Measurements from ENCODE around the gene PDE5A. TPM values are rescaled to one million over a fixed set of nuclear protein-coding genes. Genes with fewer than 3 reads are reported as not detected.

The PDE5A gene
- total RNA-seq, 2 donors from 2014 or later = 12.5 to 31.9 TPM

DNA sequence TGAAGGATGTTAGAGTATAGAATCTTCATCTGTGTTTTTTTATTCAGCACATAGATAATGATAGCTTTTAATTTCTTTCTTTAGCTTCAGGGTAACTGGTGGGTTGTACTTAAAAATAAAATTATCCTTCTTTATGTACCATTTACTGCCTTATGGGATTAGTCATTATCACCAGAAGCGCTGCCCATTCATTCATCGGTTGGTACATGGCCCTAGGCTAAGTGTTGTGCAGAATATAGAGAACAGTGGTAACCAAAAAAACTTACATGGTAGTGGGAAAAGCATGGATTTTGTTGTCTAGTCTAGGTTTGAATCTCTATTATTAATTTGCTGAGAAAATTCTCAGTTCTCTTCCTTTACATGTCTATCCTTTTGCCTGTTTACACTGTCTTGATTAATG lies 43.5 kb upstream of the PDE5A start:
- DNase-seq = no peak
- WGBS, 2 donors = 92 to 93% methylated on average over 2 of the region's 2 CpGs
- Histone ChIP-seq H3K4me3 (no peak overlapping the region), H3K9me3 (no peaks in the 10 kb centered on the region), H3K4me1 (no peaks in the 10 kb centered on the region), H3K36me3 (replicated peaks in 1 of 2; ENCODE audit: insufficient read depth in 1 of 2, low read depth in 2 of 2) (no peaks in the 10 kb centered on the region), H3K27me3 (no peaks in the 10 kb centered on the region), H3K27ac (no peak overlapping the region)
- no peak for ATAC-seq
- TF ChIP-seq, protein P1, sequence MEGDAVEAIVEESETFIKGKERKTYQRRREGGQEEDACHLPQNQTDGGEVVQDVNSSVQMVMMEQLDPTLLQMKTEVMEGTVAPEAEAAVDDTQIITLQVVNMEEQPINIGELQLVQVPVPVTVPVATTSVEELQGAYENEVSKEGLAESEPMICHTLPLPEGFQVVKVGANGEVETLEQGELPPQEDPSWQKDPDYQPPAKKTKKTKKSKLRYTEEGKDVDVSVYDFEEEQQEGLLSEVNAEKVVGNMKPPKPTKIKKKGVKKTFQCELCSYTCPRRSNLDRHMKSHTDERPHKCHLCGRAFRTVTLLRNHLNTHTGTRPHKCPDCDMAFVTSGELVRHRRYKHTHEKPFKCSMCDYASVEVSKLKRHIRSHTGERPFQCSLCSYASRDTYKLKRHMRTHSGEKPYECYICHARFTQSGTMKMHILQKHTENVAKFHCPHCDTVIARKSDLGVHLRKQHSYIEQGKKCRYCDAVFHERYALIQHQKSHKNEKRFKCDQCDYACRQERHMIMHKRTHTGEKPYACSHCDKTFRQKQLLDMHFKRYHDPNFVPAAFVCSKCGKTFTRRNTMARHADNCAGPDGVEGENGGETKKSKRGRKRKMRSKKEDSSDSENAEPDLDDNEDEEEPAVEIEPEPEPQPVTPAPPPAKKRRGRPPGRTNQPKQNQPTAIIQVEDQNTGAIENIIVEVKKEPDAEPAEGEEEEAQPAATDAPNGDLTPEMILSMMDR (IDR thresholded peaks at IDR 0.05) = no peak
- TF ChIP-seq POLR2A (IDR thresholded peaks at IDR 0.05) = no peak
- intact Hi-C loops (cut with DNase I) = no loop called here

GRCh38 chr4:119671205-119671604 lies 42.6 kb upstream of the PDE5A start:
- Histone ChIP-seq H3K4me1 (no peaks in the 10 kb centered on the region), H3K4me3 (no peak overlapping the region), H3K36me3 (replicated peaks in 1 of 2; ENCODE audit: insufficient read depth in 1 of 2, low read depth in 2 of 2) (no peaks in the 10 kb centered on the region), H3K27me3 (no peaks in the 10 kb centered on the region), H3K9me3 (no peaks in the 10 kb centered on the region), H3K27ac (no peak overlapping the region)
- DNase-seq (no peak), ATAC-seq (no peak)
- intact Hi-C loops (cut with DNase I) = no loop called here
- TF ChIP-seq POLR2A (IDR thresholded peaks at IDR 0.05) = no peak
- TF ChIP-seq, protein P1 (IDR thresholded peaks at IDR 0.05) = no peak

DNA sequence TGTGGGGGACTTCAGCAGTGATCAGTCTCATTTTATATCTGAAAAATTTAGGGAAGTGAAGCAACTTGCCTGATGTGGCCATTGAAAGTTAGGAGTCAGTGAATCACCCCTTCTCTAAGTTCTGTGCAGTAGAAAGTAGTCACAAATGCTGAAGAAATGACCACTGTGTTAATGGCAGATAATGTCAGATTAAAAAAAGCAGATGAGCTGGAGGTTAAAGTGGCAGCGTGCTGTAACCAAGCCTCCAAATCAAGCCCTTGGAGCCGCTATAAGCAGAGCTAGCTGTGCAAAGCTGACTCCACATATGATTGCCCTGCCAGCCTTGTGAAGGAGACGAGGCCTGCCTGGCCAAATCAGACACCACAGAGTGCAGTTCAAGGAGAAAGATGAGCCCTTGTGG lies 39.2 kb upstream of the PDE5A start:
- Histone ChIP-seq H3K9me3 (no peaks in the 10 kb centered on the region), H3K4me1 (no peaks in the 10 kb centered on the region), H3K36me3 (replicated peaks in 1 of 2; ENCODE audit: insufficient read depth in 1 of 2, low read depth in 2 of 2) (no peaks in the 10 kb centered on the region), H3K4me3 (no peak overlapping the region), H3K27ac (no peak overlapping the region), H3K27me3 (no peaks in the 10 kb centered on the region)
- 75 to 81% methylated on average over 3 of the region's 3 CpGs for WGBS, 2 donors
- intact Hi-C loops (cut with DNase I) = no loop called here
- TF ChIP-seq, protein P1 (IDR thresholded peaks at IDR 0.05) = no peak
- no peak for ATAC-seq
- no peak for DNase-seq

- H3K4me1 ChIP-seq = no peaks in the 10 kb centered on the region
- ATAC-seq (no peak), DNase-seq (no peak)
- TF ChIP-seq, protein P1 (IDR thresholded peaks at IDR 0.05) = no peak
- no peak for TF ChIP-seq POLR2A (IDR thresholded peaks at IDR 0.05)
- 19 to 47% methylated on average over 1 of the region's 1 CpG for WGBS, 2 donors
- intact Hi-C loops (cut with DNase I) = no loop called here
- no peaks in the 10 kb centered on the region for H3K27me3 ChIP-seq
- H3K36me3 ChIP-seq (replicated peaks in 1 of 2; ENCODE audit: insufficient read depth in 1 of 2, low read depth in 2 of 2) = no peaks in the 10 kb centered on the region
- no peak overlapping the region for H3K27ac ChIP-seq
- no peaks in the 10 kb centered on the region for H3K9me3 ChIP-seq
- H3K4me3 ChIP-seq = no peak overlapping the region
Measured at GRCh38 chr4:119666653-119667091, 38.1 kb upstream of the PDE5A start.

DNA sequence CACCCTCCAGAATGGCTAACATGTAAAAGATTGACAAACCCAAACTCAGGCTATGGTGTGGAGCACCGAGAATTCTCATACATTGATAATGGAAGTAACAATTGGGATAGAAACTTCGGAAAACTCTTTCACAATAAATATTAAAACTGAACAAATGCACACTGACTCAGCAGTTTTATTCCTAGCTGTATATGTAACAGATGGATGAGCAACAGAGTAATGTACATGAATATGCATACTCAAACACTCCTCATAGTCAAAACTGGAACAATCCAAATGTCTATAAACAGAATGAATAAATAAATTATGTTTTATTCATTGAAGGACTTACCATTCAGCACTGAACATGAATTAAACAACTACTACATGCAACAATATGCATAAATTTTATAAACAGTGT lies 37.1 kb upstream of the PDE5A start:
- H3K27me3 ChIP-seq = no peaks in the 10 kb centered on the region
- 65 to 68% methylated on average over 2 of the region's 2 CpGs for WGBS, 2 donors
- no peak overlapping the region for H3K27ac ChIP-seq
- DNase-seq (no peak), ATAC-seq (no peak)
- TF ChIP-seq, protein P1 (IDR thresholded peaks at IDR 0.05) = no peak
- TF ChIP-seq POLR2A (IDR thresholded peaks at IDR 0.05) = no peak
- H3K36me3 ChIP-seq (replicated peaks in 1 of 2; ENCODE audit: insufficient read depth in 1 of 2, low read depth in 2 of 2) = no peaks in the 10 kb centered on the region
- intact Hi-C loops (cut with DNase I) = no loop called here
- H3K4me3 ChIP-seq = no peak overlapping the region
- H3K9me3 ChIP-seq = no peaks in the 10 kb centered on the region
- H3K4me1 ChIP-seq = no peaks in the 10 kb centered on the region
